Esophagus (tissue), 2 donors: ENCODE measurements around the gene PIGU. TPM values are rescaled to one million over a fixed set of nuclear protein-coding genes. Genes with fewer than 3 reads are reported as not detected.
"Not testable (repeated sequence)": the region's sequence is repeated elsewhere in the genome, so short reads cannot be mapped to it uniquely, and the experiment has no call there.

Source experiments
- H3K27ac ChIP-seq, 2 donors: one replicate each; pipeline ENCODE4 v1.5.1; 2013; ENCODE audit warnings: low read depth in 2 of 2, mild to moderate bottlenecking in 2 of 2, inconsistent platforms in 1 of 2, low read length in 1 of 2, moderate library complexity in 1 of 2
- H3K27me3 ChIP-seq, 2 donors: one replicate each; pipeline ENCODE4 v1.6.1; 2013; ENCODE audit warnings: low read length in 2 of 2, control low read depth in 1 of 2, mild to moderate bottlenecking in 1 of 2; ENCODE audit not compliant: insufficient read depth in 2 of 2, control insufficient read depth in 1 of 2
- H3K36me3 ChIP-seq, 2 donors: one replicate each; pipeline ENCODE4 v1.6.1; 2013; ENCODE audit warnings: low read length in 1 of 2; ENCODE audit not compliant: control insufficient read depth in 2 of 2, insufficient read depth in 2 of 2
- H3K4me1 ChIP-seq, 2 donors: one replicate each; pipeline ENCODE4 v1.6.1; 2013; ENCODE audit warnings: low read length in 1 of 2; ENCODE audit not compliant: control insufficient read depth in 2 of 2, insufficient read depth in 2 of 2
- H3K4me3 ChIP-seq, 2 donors: one replicate each; pipeline ENCODE4 v1.5.1; 2013; ENCODE audit warnings: low read length in 2 of 2, mild to moderate bottlenecking in 2 of 2, low read depth in 1 of 2, moderate library complexity in 1 of 2
- H3K9me3 ChIP-seq, 2 donors: one replicate each; pipeline ENCODE4 v1.6.1; 2013; ENCODE audit warnings: mild to moderate bottlenecking in 2 of 2, low read depth in 1 of 2, low read length in 1 of 2, moderate library complexity in 1 of 2; ENCODE audit not compliant: control insufficient read depth in 2 of 2, insufficient read depth in 1 of 2
- WGBS, 2 donors: extraction: QIAGEN DNeasy Blood & Tissue Kit; methylation state at CpG; one replicate each; pipeline ENCODE4 v1.1.7; 2013; 5-methylcytosine and 5-hydroxymethylcytosine counted together
- polyA plus RNA-seq, 2 donors: library from polyadenylated mRNA; stranded (reverse); fragments of 200-250 nt; gene quantifications; one replicate each; pipeline ENCODE4 v1.2.3, GENCODE V29; 2013
- donor health status: healthy with polysubstance abuse.
- donor health status: Bipolar disorder and iron deficiency.

Gene PIGU
- polyA plus RNA-seq, 2 donors: 14.2 to 22.5 TPM

DNA sequence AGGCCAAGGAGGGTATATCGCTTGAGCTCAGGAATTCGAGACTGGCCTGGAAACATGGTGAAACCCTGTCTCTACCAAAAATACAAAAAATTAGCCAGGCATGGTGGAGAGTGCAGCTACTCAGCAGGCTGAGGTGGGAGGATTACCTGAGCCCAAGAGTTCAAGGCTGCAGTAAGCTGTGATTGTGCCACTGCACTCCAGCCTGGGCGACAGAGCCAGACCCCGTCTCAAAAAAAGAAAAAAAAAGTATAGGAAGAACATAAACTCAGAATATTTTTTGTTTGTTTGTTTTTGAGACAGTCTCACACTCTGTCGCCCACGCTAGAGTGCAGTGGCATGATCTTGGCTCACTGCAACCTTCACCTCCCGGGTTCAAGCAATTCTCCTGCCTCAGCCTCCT, 12.1 kb downstream of the PIGU start:
- not testable (repeated sequence) for H3K27me3 ChIP-seq, H3K27ac ChIP-seq, H3K4me1 ChIP-seq, H3K36me3 ChIP-seq, H3K9me3 ChIP-seq, H3K4me3 ChIP-seq
- WGBS, 2 donors: 97 to 98% methylated on average over 7 of the region's 7 CpGs

GRCh38 chr20:34663213-34663943, 13.5 kb downstream of the PIGU start:
- no peaks in the 10 kb centered on the region for H3K9me3 ChIP-seq
- H3K36me3 ChIP-seq: no peaks in the 10 kb centered on the region
- H3K4me1 ChIP-seq: no peaks in the 10 kb centered on the region
- H3K4me3 ChIP-seq: no peak overlapping the region
- no peak overlapping the region for H3K27ac ChIP-seq
- 90 to 94% methylated on average over 5 of the region's 5 CpGs for WGBS, 2 donors
- H3K27me3 ChIP-seq: no peaks in the 10 kb centered on the region

DNA sequence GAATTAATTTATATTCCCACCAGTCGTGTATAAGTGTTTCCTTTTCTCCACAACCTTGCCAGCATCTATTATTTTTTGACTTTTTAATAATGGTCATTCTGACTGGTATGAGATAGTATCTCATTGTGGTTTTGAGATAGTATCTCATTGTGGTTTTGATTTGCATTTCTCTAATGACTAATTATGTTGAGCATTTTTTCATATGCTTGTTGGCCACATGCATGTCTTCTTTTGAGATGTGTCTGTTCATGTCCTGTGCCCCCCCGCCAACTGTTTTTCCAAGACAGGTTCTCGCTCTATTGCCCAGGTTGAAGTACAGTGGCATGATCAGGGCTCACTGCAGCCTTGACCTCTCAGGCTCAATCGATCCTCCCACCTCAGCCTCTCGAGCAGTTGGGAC, 15.1 kb downstream of the PIGU start:
- H3K36me3 ChIP-seq, H3K4me3 ChIP-seq, H3K9me3 ChIP-seq, H3K27me3 ChIP-seq, H3K4me1 ChIP-seq, H3K27ac ChIP-seq: not testable (repeated sequence)
- 81 to 82% methylated on average over 5 of the region's 5 CpGs for WGBS, 2 donors

DNA sequence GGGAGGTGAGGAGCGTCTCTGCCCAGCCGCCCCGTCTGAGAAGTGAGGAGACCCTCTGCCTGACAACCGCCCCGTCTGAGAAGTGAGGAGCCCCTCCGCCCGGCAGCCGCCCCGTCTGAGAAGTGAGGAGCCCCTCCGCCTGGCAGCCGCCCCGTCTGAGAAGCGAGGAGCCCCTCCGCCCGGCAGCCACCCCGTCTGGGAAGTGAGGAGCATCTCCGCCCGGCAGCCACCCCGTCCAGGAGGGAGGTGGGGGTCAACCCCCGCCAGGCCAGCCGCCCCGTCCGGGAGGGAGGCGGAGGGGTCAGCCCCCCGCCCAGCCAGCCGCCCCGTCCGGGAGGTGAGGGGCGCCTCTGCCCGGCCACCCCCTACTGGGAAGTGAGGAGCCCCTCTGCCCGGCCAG, 18.2 kb downstream of the PIGU start:
- H3K9me3 ChIP-seq, H3K36me3 ChIP-seq, H3K4me3 ChIP-seq, H3K27me3 ChIP-seq, H3K4me1 ChIP-seq, H3K27ac ChIP-seq: not testable (repeated sequence)
- WGBS, 2 donors: 90 to 97% methylated on average over 2 to 31 of the region's 31 CpGs

DNA sequence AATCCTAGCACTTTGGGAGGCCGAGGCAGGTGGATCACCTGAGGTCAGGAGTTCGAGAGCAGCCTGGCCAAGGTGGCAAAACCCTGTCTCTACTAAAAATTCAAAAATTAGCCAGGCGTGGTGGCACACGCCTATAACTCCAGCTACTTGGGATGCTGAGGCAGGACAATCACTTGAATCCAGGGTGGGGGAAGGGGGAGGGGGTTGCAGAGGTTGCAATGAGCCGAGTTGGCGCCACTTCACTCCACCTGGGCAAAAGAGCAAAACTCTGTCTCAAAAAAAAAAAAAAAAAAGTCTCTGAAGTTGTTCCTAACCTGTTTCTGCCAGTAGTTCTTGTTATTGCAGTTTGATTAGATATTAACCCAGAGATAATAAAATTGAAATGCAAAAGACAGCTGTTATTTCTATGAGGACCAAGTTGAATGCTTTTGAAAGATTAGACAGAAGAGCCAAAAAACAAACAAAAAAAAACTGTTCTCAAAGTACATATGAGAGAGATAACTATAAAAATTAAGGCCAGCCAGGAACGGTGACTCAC, 22.6 kb downstream of the PIGU start:
- no peak overlapping the region for H3K27ac ChIP-seq

GRCh38 chr20:34651200-34651599, 25.7 kb downstream of the PIGU start:
- Histone ChIP-seq H3K27ac (no peak overlapping the region), H3K9me3 (no peaks in the 10 kb centered on the region), H3K27me3 (no peaks in the 10 kb centered on the region), H3K36me3 (no peaks in the 10 kb centered on the region), H3K4me3 (no peak overlapping the region), H3K4me1 (no peaks in the 10 kb centered on the region)
- WGBS, 2 donors: 64 to 96% methylated on average over 2 of the region's 2 CpGs

More for the DNA sequence above, 22.6 kb downstream of the PIGU start:
- H3K36me3 ChIP-seq: no peaks in the 10 kb centered on the region
- H3K9me3 ChIP-seq: no peaks in the 10 kb centered on the region
- H3K4me1 ChIP-seq: no peaks in the 10 kb centered on the region
- WGBS, 2 donors: 80 to 94% methylated on average over 7 of the region's 7 CpGs
- H3K4me3 ChIP-seq: no peak overlapping the region
- H3K27me3 ChIP-seq: no peaks in the 10 kb centered on the region

DNA sequence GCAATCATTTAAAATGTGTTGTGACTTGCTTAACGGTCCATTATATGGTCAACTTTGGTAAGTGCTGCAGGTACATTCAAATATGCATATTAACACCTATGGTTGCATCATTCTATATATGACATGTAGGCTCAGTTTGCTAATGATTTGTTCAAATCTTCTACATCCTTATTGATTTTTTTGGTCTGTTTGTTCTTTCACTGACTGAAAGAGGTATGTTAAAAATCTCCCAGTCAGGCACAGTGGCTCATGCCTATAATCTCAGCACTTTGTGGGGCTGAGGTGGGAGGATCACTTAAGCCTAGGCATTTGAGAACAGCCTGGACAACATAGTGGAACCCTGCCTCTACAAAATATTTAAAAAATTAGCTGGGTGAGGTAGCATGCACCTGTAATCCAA, 29.2 kb downstream of the PIGU start:
- Histone ChIP-seq H3K27ac (no peak overlapping the region), H3K4me3 (no peak overlapping the region), H3K36me3 (no peaks in the 10 kb centered on the region), H3K9me3 (no peaks in the 10 kb centered on the region), H3K4me1 (no peaks in the 10 kb centered on the region), H3K27me3 (no peaks in the 10 kb centered on the region)
- 95 to 100% methylated on average over 1 of the region's 1 CpG for WGBS, 2 donors

- WGBS, 2 donors: 96 to 97% methylated on average over 1 of the region's 1 CpG
- no peak overlapping the region for H3K4me3 ChIP-seq
Measured at GRCh38 chr20:34644951-34645350, 31.9 kb downstream of the PIGU start.

GRCh38 chr20:34644345-34644744, 32.5 kb downstream of the PIGU start:
- WGBS, 2 donors: 97 to 98% methylated on average over 1 of the region's 1 CpG
- H3K36me3 ChIP-seq: no peaks in the 10 kb centered on the region
- H3K27ac ChIP-seq: no peak overlapping the region

More at GRCh38 chr20:34644951-34645350, 31.9 kb downstream of the PIGU start:
- Histone ChIP-seq H3K36me3 (no peaks in the 10 kb centered on the region), H3K9me3 (no peaks in the 10 kb centered on the region), H3K27me3 (no peaks in the 10 kb centered on the region), H3K27ac (no peak overlapping the region), H3K4me1 (no peaks in the 10 kb centered on the region)

DNA sequence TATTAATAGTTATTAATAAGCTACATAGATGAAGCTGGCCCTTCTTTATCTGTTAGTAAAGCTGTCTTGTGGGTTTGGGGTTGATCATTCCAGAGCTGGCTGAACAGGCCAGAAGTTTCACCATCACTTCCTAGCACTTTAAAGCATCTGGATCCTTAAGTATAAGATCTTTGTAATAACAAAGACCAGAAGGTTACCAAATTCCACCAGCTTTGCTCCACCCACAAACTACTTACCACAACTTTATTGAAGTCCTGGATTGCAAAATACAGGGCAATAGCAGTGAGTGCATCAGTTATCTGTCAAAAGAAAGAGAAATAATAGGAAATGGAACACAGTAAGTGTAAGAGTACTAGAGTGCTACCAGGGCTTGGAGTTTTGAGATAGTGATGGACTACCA, 33.0 kb downstream of the PIGU start:
- Histone ChIP-seq H3K4me3 (no peak overlapping the region), H3K4me1 (no peaks in the 10 kb centered on the region), H3K36me3 (no peaks in the 10 kb centered on the region), H3K27me3 (no peaks in the 10 kb centered on the region), H3K27ac (no peak overlapping the region), H3K9me3 (no peaks in the 10 kb centered on the region)

More at GRCh38 chr20:34644345-34644744, 32.5 kb downstream of the PIGU start:
- Histone ChIP-seq H3K4me1 (no peaks in the 10 kb centered on the region), H3K9me3 (no peaks in the 10 kb centered on the region), H3K27me3 (no peaks in the 10 kb centered on the region), H3K4me3 (no peak overlapping the region)
